SK-N-SH treated with all-trans-retinoic acid at 6 μM for 48 hours (cell line): Measurements from ENCODE around the gene GPRASP2.

ENCODE experiments used
- ARNTL ChIP-seq: fragments of 450-650 bp; formaldehyde crosslinking; IDR thresholded peaks from 2 replicates; pipeline ENCODE4 v1.5.0; 2020; ENCODE audit warnings: low read depth, mild to moderate bottlenecking, moderate library complexity, borderline replicate concordance
- CSDC2 ChIP-seq: fragments of 250-450 bp; sonication (Bioruptor Pico); IDR thresholded peaks from 2 replicates; pipeline ENCODE4 v1.5.0; 2020; ENCODE audit warnings: mild to moderate bottlenecking, moderate library complexity
- CSRNP3 ChIP-seq: fragments of 250-450 bp; sonication (Bioruptor Pico); IDR thresholded peaks from 2 replicates; pipeline ENCODE4 v1.5.1; 2021; ENCODE audit warnings: mild to moderate bottlenecking, moderate library complexity
- ISL1 ChIP-seq: fragments of 250-450 bp; sonication (Bioruptor Pico); IDR thresholded peaks from 2 replicates; pipeline ENCODE4 v2.1.2; 2022; ENCODE audit warnings: mild to moderate bottlenecking, moderate library complexity
- PPARA ChIP-seq: fragments of 250-450 bp; sonication (Bioruptor Pico); IDR thresholded peaks from 2 replicates; pipeline ENCODE4 v1.5.0; 2020; ENCODE audit warnings: mild to moderate bottlenecking, borderline replicate concordance
- RARB ChIP-seq: fragments of 250-450 bp; sonication (Bioruptor Pico); IDR thresholded peaks from 2 replicates; pipeline ENCODE4 v1.8.0; 2021; ENCODE audit warnings: mild to moderate bottlenecking, moderate library complexity
- ZC3H10 ChIP-seq: fragments of 250-450 bp; sonication (Bioruptor Pico); IDR thresholded peaks from 2 replicates; pipeline ENCODE4 v1.5.1; 2021; ENCODE audit warnings: mild to moderate bottlenecking, moderate library complexity
- ZFP3 ChIP-seq: fragments of 250-450 bp; sonication (Bioruptor Pico); IDR thresholded peaks from 2 replicates; pipeline ENCODE4 v1.5.0; 2020; ENCODE audit warnings: mild to moderate bottlenecking, moderate library complexity
- ZNF8 ChIP-seq: fragments of 450-650 bp; formaldehyde crosslinking; IDR thresholded peaks from 2 replicates; pipeline ENCODE4 v1.5.0; 2020; ENCODE audit warnings: mild to moderate bottlenecking, moderate library complexity

- TF ChIP-seq ARNTL (CRISPR knock-in tag) (no peak), ZFP3 (CRISPR knock-in tag) (no peak), PPARA (CRISPR knock-in tag) (no peak), CSRNP3 (no peak), ZC3H10 (CRISPR knock-in tag) (no peak), CSDC2 (no peak), ISL1 (CRISPR knock-in tag) (no peak), ZNF8 (CRISPR knock-in tag) (no peak), RARB (CRISPR knock-in tag) (no peak)
Observed at GRCh38 chrX:102714994-102715393, 2.7 kb downstream of the GPRASP2 start.
